IPS DF 6.9 (cell line): ENCODE measurements around the gene PAGR1.

Experiments
- DNase-seq: peaks from one replicate; pipeline ENCODE4 v3.0.0-alpha.2; 2013; ENCODE audit warnings: low read depth, low spot score
- H3K27ac ChIP-seq: one replicate; pipeline ENCODE4 v1.5.1; 2013; ENCODE audit warnings: low read length, control low read depth
- H3K27me3 ChIP-seq: 2 replicates; pipeline ENCODE4 v1.6.1; 2013; ENCODE audit warnings: mild to moderate bottlenecking, low read length; ENCODE audit not compliant: control insufficient read depth, insufficient read depth
- H3K36me3 ChIP-seq: 2 replicates; pipeline ENCODE4 v1.6.1; 2013; ENCODE audit warnings: low read length; ENCODE audit not compliant: control insufficient read depth, insufficient read depth
- H3K4me1 ChIP-seq: 2 replicates; pipeline ENCODE4 v1.6.1; 2013; ENCODE audit warnings: low read length; ENCODE audit not compliant: control insufficient read depth, insufficient read depth
- H3K4me3 ChIP-seq: 2 replicates; pipeline ENCODE4 v1.5.1; 2013; ENCODE audit warnings: mild to moderate bottlenecking, low read length
- H3K9me3 ChIP-seq: 2 replicates; pipeline ENCODE4 v1.6.1; 2013; ENCODE audit warnings: low read length, inconsistent platforms; ENCODE audit not compliant: control insufficient read depth, insufficient read depth
- WGBS: extraction: QIAGEN DNeasy Blood & Tissue Kit; methylation state at CpG from one replicate; pipeline ENCODE4 v1.1.7; 2013; ENCODE audit warnings: mixed read lengths, missing lambda C conversion rate; ENCODE audit not compliant: insufficient read length, insufficient coverage; 5-methylcytosine and 5-hydroxymethylcytosine counted together

PAGR1 gene

DNA sequence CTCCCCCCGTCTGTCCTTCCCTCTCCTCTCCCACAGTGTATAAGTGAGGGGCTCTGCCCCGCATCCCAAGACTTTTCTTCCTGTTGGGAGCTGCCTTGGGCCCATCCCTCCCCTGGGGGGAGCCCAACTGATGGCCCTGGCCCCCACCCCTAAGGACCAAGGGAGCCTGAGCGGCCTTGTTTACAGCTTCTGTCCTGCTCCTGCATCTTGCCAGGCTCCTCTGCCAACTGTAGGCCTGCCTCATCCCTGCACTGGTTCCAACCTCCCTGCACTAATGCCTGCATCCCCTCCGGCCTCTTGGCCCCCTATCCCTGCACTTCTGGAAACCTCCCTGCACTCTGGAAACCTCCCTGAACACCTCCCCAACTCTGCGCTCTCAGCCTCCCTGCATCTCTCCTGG is 1.4 kb upstream of the PAGR1 start:
- Histone ChIP-seq H3K27ac (no peak overlapping the region), H3K4me3 (no peak overlapping the region), H3K9me3 (no peaks in the 10 kb centered on the region), H3K27me3 (no peaks in the 10 kb centered on the region), H3K36me3 (peaks cover 4% of the 10 kb centered on the region), H3K4me1 (peaks cover 12% of the 10 kb centered on the region)
- WGBS = no CpG with 5 or more reads among the region's 5 CpGs
- no peak for DNase-seq

- Histone ChIP-seq H3K27me3 (no peaks in the 10 kb centered on the region), H3K27ac (no peak overlapping the region), H3K4me3 (peak overlapping the region; percentile 24; the same call in 1 of the 2 replicates), H3K36me3 (peaks cover 6% of the 10 kb centered on the region), H3K9me3 (no peaks in the 10 kb centered on the region), H3K4me1 (peaks cover 10% of the 10 kb centered on the region)
- no peak for DNase-seq
- no CpG with 5 or more reads among the region's 39 CpGs for WGBS
These were observed 775 bp upstream of the PAGR1 start for GRCh38 chr16:29815032-29815721.

DNA sequence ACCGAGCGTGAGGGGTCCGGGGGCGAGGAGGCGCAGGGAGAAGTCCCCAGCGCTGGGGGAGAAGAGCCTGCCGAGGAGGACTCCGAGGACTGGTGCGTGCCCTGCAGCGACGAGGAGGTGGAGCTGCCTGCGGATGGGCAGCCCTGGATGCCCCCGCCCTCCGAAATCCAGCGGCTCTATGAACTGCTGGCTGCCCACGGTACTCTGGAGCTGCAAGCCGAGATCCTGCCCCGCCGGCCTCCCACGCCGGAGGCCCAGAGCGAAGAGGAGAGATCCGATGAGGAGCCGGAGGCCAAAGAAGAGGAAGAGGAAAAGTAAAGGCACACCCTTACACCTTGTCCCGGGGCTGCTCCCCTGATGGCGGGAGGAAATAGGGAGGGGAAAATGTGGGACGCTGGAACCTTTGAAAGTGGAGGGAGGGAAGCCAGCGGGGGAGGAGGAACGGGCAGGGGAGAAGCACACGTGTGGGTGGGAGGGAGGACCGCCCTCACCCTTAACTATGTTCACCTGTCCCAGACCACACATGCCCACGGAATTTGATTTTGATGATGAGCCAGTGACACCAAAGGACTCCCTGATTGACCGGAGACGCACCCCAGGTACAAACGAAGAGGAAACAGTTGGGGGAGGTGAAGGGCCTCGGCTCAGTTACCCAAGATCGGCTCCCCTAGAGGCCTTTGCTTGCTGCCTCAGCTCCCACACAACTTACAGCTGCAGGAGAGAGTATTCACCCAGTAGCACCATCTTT is 916 bp downstream of the PAGR1 start:
- Histone ChIP-seq H3K27ac (no peak overlapping the region), H3K4me3 (peak overlapping the region; percentile 53), H3K27me3 (no peaks in the 10 kb centered on the region), H3K36me3 (peaks cover 6% of the 10 kb centered on the region), H3K4me1 (peaks cover 10% of the 10 kb centered on the region), H3K9me3 (no peaks in the 10 kb centered on the region)
- WGBS = no CpG with 5 or more reads among the region's 37 CpGs
- no peak for DNase-seq

- Histone ChIP-seq H3K27me3 (no peaks in the 10 kb centered on the region), H3K36me3 (peaks cover 6% of the 10 kb centered on the region), H3K4me3 (no peak overlapping the region), H3K4me1 (peaks cover 8% of the 10 kb centered on the region), H3K9me3 (no peaks in the 10 kb centered on the region), H3K27ac (no peak overlapping the region)
- no CpG with 5 or more reads among the region's 4 CpGs for WGBS
- no peak for DNase-seq
These were observed 2.1 kb downstream of the PAGR1 start for GRCh38 chr16:29818082-29818481.

GRCh38 chr16:29819506-29819905 is 3.6 kb downstream of the PAGR1 start:
- peaks cover 6% of the 10 kb centered on the region for H3K36me3 ChIP-seq
- no peaks in the 10 kb centered on the region for H3K27me3 ChIP-seq
- H3K4me1 ChIP-seq = peaks cover 2% of the 10 kb centered on the region
- WGBS = no CpG with 5 or more reads among the region's 15 CpGs
- H3K9me3 ChIP-seq = no peaks in the 10 kb centered on the region
- H3K4me3 ChIP-seq = no peak overlapping the region
- H3K27ac ChIP-seq = no peak overlapping the region
- DNase-seq = no peak

DNA sequence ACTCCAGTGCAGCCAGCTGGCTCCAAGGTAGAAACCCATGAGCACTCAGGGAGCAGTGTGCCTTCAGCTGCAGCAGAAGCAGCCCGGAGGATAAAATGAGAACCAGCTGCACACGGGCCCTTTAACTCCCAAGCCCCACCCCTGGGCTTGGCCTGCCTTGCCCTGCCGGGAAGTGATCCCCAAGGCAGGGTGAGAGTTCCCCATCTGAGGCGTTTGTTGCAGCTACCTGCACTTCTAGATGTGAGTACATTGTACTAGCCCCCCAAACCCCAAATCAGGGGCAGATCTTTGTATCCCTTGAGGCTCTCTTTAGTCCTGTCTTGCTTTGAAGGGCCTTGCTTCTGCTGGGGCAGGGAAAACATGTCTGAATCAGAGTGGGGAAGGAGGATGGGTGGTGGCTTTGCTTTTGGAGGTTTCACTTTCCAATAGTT is 4.3 kb downstream of the PAGR1 start, which contains the start of gene MVP:
TSS of gene MVP (plus strand) at position 192 of the 431 bp plus-strand sequence. CDS start 10,088 bp downstream, outside the sequence.
- no peak for DNase-seq
- H3K4me3 ChIP-seq = no peak within 1 kb of the TSS
- H3K4me1 ChIP-seq = no peaks in the 10 kb centered on the region
- peaks cover 6% of the 10 kb centered on the region for H3K36me3 ChIP-seq
- H3K9me3 ChIP-seq = no peaks in the 10 kb centered on the region
- no CpG with 5 or more reads among the region's 4 CpGs for WGBS
- no peaks in the 10 kb centered on the region for H3K27me3 ChIP-seq
- H3K27ac ChIP-seq = no peak within 1 kb of the TSS

DNA sequence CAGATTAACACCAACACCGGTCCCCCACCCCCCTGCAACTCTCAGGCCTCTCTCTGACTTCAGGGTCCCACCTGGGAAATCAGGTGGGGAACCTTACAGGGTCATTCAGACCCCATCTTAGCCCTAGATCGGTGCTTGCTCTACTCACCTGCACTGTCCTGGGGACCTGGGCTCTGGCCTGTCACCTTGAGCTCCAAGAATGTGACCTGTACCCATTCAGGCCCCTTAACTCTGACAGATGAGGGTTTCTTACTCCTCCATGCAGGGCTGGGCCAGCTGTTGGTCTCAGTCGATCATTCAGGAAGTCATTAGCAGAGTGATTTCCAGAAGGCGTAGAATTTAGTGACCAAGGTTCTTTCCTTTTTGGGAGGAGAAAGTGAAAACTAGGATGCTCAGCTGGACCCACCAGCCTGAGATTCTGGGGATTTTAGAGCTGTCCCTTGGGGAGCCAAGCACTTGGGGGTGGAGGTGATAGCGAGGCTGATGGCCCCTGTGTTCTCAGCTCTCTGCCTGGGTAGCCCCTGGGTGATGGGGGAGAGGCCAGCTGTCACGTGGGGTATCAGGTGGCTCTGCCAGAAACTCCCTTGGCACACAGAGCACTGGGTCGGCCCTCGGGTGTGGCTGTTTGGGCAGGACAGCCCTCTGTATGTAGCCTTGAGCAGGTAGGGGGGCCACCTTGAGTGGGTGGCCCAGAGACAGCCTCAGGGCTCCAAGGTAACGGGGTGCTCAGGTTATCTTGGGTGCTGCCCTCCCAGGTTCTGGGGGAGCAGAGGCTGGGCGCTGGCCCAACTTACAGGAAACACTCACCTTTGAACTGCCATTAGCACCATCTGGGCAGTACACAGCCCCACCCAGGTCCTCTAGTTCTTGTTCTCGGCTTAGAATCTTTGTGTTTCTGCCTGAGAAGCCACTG is 5.0 kb downstream of the PAGR1 start:
- H3K4me3 ChIP-seq = no peak overlapping the region
- H3K36me3 ChIP-seq = peaks cover 6% of the 10 kb centered on the region
- no peak overlapping the region for H3K27ac ChIP-seq
- WGBS = no CpG with 5 or more reads among the region's 11 CpGs
- H3K4me1 ChIP-seq = peaks cover 2% of the 10 kb centered on the region; the same call in 1 of the 2 replicates
- H3K27me3 ChIP-seq = no peaks in the 10 kb centered on the region
- no peak for DNase-seq
- H3K9me3 ChIP-seq = no peaks in the 10 kb centered on the region

DNA sequence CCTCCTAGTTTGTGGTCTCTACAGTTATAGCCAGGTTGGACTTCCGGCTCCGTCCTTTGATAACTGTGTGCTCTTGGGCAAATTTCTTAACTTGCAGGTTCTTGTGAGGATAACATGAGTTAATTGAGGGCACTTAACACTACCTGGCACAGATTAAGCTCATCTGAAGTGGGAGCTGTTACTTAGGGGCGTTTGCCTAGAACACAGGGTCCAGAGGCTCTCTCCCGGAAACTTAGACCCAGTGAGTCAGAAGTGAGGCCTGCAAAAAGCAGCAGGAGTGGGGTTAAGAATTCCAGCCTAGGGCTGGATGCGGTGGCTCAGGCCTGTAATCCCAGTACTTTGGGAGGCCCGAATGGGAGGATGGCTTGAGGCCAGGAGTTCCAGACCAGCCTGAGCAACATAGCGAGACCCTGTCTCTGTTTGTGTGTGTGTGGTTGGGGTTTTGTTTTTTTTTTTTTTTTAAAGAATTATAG is 5.7 kb downstream of the PAGR1 start:
- peaks cover 2% of the 10 kb centered on the region; the same call in 1 of the 2 replicates for H3K4me1 ChIP-seq
- H3K36me3 ChIP-seq = peaks cover 6% of the 10 kb centered on the region
- H3K4me3 ChIP-seq = no peak overlapping the region
- no peak for DNase-seq
- H3K9me3 ChIP-seq = no peaks in the 10 kb centered on the region
- no peak overlapping the region for H3K27ac ChIP-seq
- no CpG with 5 or more reads among the region's 7 CpGs for WGBS
- no peaks in the 10 kb centered on the region for H3K27me3 ChIP-seq

DNA sequence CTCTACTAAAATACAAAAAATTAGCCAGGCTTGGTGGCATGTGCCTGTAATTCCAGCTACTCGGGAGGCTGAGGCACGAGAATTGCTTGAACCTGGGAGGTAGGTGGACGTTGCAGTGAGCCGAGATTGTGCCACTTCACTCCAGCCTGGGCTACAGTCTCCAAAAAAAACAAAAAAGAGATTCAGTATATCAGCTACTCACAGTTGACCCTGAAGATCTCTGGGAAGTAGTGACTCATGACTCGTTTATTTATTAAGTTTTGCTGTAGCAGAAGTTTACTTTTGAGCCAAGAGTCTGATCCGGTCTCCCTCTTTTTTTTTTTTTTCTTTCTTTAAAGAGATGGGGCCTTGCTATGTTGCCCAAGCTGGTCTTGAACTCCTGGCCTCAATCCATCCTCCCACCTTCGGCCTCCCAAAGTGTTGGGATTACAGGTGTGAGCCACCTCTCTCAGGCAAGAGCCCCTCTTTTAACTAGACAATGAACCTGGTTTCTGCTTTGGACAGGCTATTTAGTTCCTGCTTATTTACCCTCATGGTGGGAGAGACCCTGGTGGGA is 8.7 kb downstream of the PAGR1 start:
- peaks cover 2% of the 10 kb centered on the region; the same call in 1 of the 2 replicates for H3K4me1 ChIP-seq
- no peak overlapping the region for H3K27ac ChIP-seq
- no peak overlapping the region for H3K4me3 ChIP-seq
- WGBS = no CpG with 5 or more reads among the region's 7 CpGs
- no peaks in the 10 kb centered on the region for H3K27me3 ChIP-seq
- no peak for DNase-seq
- no peaks in the 10 kb centered on the region for H3K9me3 ChIP-seq
- peaks cover 1% of the 10 kb centered on the region; the same call in 1 of the 2 replicates for H3K36me3 ChIP-seq
